Raji (cell line): Measurements from ENCODE around the gene RINL.

Experiments used
- POLR2A ChIP-seq: IDR thresholded peaks from 2 replicates; pipeline ENCODE4 v1.6.1; 2011; ENCODE audit warnings: low read depth, low read length, control low read depth; ENCODE audit not compliant: insufficient read depth

The RINL gene

GRCh38 chr19:38888876-38889275, 10.8 kb upstream of the RINL start:
- no peak for TF ChIP-seq POLR2A

- no peak for TF ChIP-seq POLR2A
Observed at GRCh38 chr19:38883286-38883685, 5.2 kb upstream of the RINL start.

- TF ChIP-seq POLR2A = no peak
Observed at GRCh38 chr19:38880882-38881609, 3.0 kb upstream of the RINL start.

- TF ChIP-seq POLR2A = no peak
Observed at GRCh38 chr19:38880076-38880881, 2.2 kb upstream of the RINL start.

- no peak for TF ChIP-seq POLR2A
Observed at GRCh38 chr19:38879400-38879751, 1.3 kb upstream of the RINL start.

- no peak for TF ChIP-seq POLR2A
Observed at GRCh38 chr19:38878575-38879399, 712 bp upstream of the RINL start.

GRCh38 chr19:38875656-38876395, 2.2 kb downstream of the RINL start:
- TF ChIP-seq POLR2A = no peak

GRCh38 chr19:38870612-38871011, 7.5 kb downstream of the RINL start:
- no peak for TF ChIP-seq POLR2A

GRCh38 chr19:38869836-38870607, 8.1 kb downstream of the RINL start:
- TF ChIP-seq POLR2A = peak; percentile 53

- TF ChIP-seq POLR2A = no peak
Observed at GRCh38 chr19:38869160-38869835, 8.8 kb downstream of the RINL start.

GRCh38 chr19:38868551-38868950, 9.5 kb downstream of the RINL start:
- TF ChIP-seq POLR2A = no peak

- TF ChIP-seq POLR2A = no peak
Observed at GRCh38 chr19:38867171-38867780, 10.8 kb downstream of the RINL start.
